ENCODE data around the gene SLC6A6.

The SLC6A6 gene

DNA sequence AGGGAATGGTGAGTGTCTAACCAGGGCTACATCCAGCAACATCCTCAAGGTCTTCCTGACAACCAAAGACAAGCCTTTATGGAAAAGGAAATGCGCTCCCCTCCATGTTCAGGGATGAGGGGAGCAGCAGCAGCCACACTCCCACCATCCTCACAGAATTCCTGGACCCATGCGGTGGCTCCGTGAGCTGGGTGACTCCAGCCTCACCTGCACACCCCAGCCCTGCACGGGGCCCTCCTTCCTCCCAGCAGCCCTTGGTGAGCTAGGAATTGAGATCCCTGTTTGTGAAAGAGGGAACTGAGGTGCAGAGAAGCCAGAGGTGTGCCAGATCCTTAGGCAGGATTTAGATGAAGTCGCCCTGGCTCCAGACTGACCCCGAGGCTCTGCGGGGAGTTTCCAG, 85.4 kb downstream of the SLC6A6 start:
- Histone ChIP-seq H3K4me3 (ENCODE audit: low read length) (no peak overlapping the region), H3K36me3 (ENCODE audit: control insufficient read depth, insufficient read depth, low read length, severe bottlenecking) (peaks cover 18% of the 10 kb centered on the region), H3K4me1 (ENCODE audit: control insufficient read depth, insufficient read depth, low read length) (peaks cover 3% of the 10 kb centered on the region), H3K27me3 (replicated peaks; ENCODE audit: control insufficient read depth, insufficient read depth, low read length) (no peaks in the 10 kb centered on the region), H3K9me3 (ENCODE audit: control insufficient read depth, low read length) (no peaks in the 10 kb centered on the region), H3K9ac (ENCODE audit: low read length) (no peak overlapping the region)
- no peak for DNase-seq (ENCODE audit: low read depth)

- peaks cover 3% of the 10 kb centered on the region for H3K4me1 ChIP-seq (ENCODE audit: control insufficient read depth, insufficient read depth, low read length)
- H3K36me3 ChIP-seq (ENCODE audit: control insufficient read depth, insufficient read depth, low read length, severe bottlenecking) = peaks cover 18% of the 10 kb centered on the region
- peak; percentile 10 for DNase-seq (ENCODE audit: low read depth)
- no peaks in the 10 kb centered on the region for H3K27me3 ChIP-seq (replicated peaks; ENCODE audit: control insufficient read depth, insufficient read depth, low read length)
- no peaks in the 10 kb centered on the region for H3K9me3 ChIP-seq (ENCODE audit: control insufficient read depth, low read length)
- no peak overlapping the region for H3K4me3 ChIP-seq (ENCODE audit: low read length)
- no peak overlapping the region for H3K9ac ChIP-seq (ENCODE audit: low read length)
Observed at GRCh38 chr3:14488286-14489041, 86.1 kb downstream of the SLC6A6 start.

GRCh38 chr3:14489641-14490040, 87.2 kb downstream of the SLC6A6 start:
- Histone ChIP-seq H3K4me1 (ENCODE audit: control insufficient read depth, insufficient read depth, low read length) (peaks cover 3% of the 10 kb centered on the region), H3K27me3 (replicated peaks; ENCODE audit: control insufficient read depth, insufficient read depth, low read length) (no peaks in the 10 kb centered on the region), H3K36me3 (ENCODE audit: control insufficient read depth, insufficient read depth, low read length, severe bottlenecking) (peaks cover 14% of the 10 kb centered on the region), H3K9ac (ENCODE audit: low read length) (no peak overlapping the region), H3K9me3 (ENCODE audit: control insufficient read depth, low read length) (no peaks in the 10 kb centered on the region), H3K4me3 (ENCODE audit: low read length) (no peak overlapping the region)
- no peak for DNase-seq (ENCODE audit: low read depth)

- DNase-seq (ENCODE audit: low read depth) = no peak
- no peaks in the 10 kb centered on the region for H3K27me3 ChIP-seq (replicated peaks; ENCODE audit: control insufficient read depth, insufficient read depth, low read length)
Observed at GRCh38 chr3:14490255-14490654, 87.8 kb downstream of the SLC6A6 start.

GRCh38 chr3:14490831-14491230, 88.4 kb downstream of the SLC6A6 start:
- H3K4me1 ChIP-seq (ENCODE audit: control insufficient read depth, insufficient read depth, low read length) = peaks cover 3% of the 10 kb centered on the region
- peaks cover 4% of the 10 kb centered on the region for H3K36me3 ChIP-seq (ENCODE audit: control insufficient read depth, insufficient read depth, low read length, severe bottlenecking)

More at GRCh38 chr3:14490255-14490654, 87.8 kb downstream of the SLC6A6 start:
- Histone ChIP-seq H3K9ac (ENCODE audit: low read length) (no peak overlapping the region), H3K4me3 (ENCODE audit: low read length) (no peak overlapping the region), H3K4me1 (ENCODE audit: control insufficient read depth, insufficient read depth, low read length) (peaks cover 3% of the 10 kb centered on the region), H3K36me3 (ENCODE audit: control insufficient read depth, insufficient read depth, low read length, severe bottlenecking) (peaks cover 10% of the 10 kb centered on the region), H3K9me3 (ENCODE audit: control insufficient read depth, low read length) (no peaks in the 10 kb centered on the region)

DNA sequence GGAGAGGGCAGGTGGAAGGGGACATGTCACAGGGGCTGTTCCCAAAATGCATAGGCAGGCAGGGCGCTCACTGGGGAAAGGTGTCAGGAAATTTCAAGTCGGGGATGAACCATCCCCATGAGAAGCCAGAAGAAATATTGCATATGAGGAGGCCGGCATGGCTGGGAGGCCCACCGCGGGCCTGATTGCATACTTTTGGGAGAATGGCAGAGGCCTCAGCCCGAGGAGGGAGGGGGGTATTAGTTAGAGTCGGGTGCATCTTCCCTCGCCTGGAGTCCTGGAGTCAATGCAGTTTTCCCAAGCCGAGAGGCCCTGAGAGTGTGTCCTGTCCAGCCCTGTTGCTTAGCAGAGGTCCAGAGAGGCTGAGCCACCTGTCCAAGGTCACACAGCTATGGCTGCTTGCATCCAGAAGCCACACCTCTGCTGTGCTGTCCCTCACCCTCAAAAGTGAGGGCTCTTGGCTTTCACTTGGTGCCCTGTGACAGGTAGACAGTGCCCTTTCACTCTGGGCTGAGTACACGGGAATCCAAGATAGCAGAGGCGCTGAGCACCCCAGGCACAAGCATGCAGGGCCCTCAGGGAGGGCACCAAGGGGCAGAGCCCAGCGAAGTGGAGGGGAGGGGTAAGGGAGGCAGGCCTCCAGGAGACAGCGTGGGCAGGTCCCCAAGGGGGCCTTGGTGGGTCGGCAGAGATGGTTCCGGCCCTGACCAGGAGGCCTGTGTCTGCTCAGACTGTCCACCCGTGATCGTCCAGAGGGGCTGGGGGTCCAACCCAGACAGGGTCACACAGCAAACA, 89.2 kb downstream of the SLC6A6 start:
- no peak overlapping the region for H3K4me3 ChIP-seq (ENCODE audit: low read length)
- no peaks in the 10 kb centered on the region for H3K9me3 ChIP-seq (ENCODE audit: control insufficient read depth, low read length)
- H3K4me1 ChIP-seq (ENCODE audit: control insufficient read depth, insufficient read depth, low read length) = peaks cover 3% of the 10 kb centered on the region
- no peaks in the 10 kb centered on the region for H3K27me3 ChIP-seq (replicated peaks; ENCODE audit: control insufficient read depth, insufficient read depth, low read length)
- DNase-seq (ENCODE audit: low read depth) = no peak
- H3K36me3 ChIP-seq (ENCODE audit: control insufficient read depth, insufficient read depth, low read length, severe bottlenecking) = peaks cover 4% of the 10 kb centered on the region
- H3K9ac ChIP-seq (ENCODE audit: low read length) = no peak overlapping the region

More at GRCh38 chr3:14490831-14491230, 88.4 kb downstream of the SLC6A6 start:
- Histone ChIP-seq H3K4me3 (ENCODE audit: low read length) (no peak overlapping the region), H3K27me3 (replicated peaks; ENCODE audit: control insufficient read depth, insufficient read depth, low read length) (no peaks in the 10 kb centered on the region), H3K9ac (ENCODE audit: low read length) (no peak overlapping the region), H3K9me3 (ENCODE audit: control insufficient read depth, low read length) (no peaks in the 10 kb centered on the region)
- DNase-seq (ENCODE audit: low read depth) = no peak

DNA sequence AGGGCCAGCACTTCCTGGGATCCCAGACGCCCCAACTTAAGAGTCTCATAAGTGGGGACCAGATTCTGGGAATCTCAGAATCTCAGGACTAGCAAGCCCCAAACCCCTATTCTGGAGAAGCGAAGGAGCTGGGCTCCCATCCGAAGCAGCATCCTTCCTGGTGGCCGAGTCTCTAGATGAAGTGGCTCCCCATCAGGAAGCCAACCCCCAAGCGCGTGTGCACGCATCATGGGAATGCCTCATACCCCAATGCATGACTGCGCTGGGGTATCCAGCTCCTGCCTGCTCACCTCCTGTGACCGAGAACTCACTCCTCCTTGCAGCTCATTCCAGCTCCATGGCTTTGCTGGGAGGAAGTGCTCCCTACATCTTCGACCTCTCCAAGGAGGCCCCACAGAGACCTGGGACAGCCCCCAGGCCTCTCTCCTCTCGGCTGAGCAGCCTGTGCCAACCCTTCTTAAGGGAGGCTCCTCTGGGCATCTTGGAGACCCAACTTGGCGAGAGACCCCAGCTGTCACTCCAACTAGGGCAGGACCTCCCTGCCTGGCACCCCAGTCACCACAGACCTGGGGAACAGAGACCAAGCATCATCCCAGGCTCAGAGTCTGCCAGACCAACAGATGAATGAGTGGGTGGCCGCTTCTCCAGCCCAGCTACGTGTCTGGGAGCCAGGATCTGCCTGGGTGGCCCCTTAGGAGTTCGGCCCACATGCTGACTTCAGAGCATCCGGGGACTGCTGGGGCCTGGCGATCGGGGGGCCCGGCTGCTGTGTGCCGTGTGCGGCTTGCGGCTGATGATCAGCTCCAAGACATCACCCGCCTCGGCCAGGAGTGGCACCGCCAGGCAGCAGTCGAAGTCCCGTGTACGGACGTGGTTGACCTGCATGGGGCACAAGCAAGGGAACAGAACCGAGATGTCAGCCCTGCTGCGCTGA, 90.8 kb downstream of the SLC6A6 start:
- Histone ChIP-seq H3K4me3 (ENCODE audit: low read length) (no peak overlapping the region), H3K9me3 (ENCODE audit: control insufficient read depth, low read length) (no peaks in the 10 kb centered on the region), H3K4me1 (ENCODE audit: control insufficient read depth, insufficient read depth, low read length) (peaks cover 3% of the 10 kb centered on the region), H3K27me3 (replicated peaks; ENCODE audit: control insufficient read depth, insufficient read depth, low read length) (peaks cover 7% of the 10 kb centered on the region), H3K9ac (ENCODE audit: low read length) (no peak overlapping the region), H3K36me3 (ENCODE audit: control insufficient read depth, insufficient read depth, low read length, severe bottlenecking) (peaks cover 4% of the 10 kb centered on the region)
- DNase-seq (ENCODE audit: low read depth) = no peak

DNA sequence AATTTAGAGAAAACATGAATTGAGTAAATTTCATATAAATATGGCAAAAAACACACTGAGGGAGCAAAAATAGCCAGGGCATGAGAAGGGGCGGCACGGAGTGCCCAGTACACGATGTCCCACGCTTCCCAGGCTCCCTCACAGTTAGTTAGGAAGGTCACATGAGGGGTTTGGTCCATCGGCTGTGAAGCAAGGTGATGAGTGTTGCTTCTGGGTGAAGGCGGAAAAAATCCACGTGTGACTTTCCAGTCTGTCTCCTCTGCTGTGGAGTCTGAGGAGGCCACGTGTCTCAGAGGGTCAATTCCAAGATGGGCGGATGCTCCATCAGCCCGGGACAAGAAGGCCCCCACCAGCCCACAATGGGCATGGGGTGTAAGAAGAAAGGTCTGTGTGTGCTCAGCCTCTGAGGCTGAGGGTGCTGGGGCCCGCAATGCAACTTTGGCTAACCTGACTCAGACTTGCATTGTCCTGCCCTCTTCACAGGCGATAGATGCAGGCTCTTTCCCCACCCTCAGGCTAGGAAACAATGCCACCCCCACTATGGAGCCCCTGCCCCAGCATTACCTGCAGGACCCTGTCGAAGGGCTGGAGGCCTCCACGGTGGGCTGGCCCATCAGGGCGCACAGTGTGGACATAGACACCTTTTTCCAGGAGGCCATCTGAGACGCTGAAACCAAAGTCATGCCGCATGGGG, 92.0 kb downstream of the SLC6A6 start:
- H3K9ac ChIP-seq (ENCODE audit: low read length) = no peak overlapping the region
- peaks cover 9% of the 10 kb centered on the region for H3K27me3 ChIP-seq (replicated peaks; ENCODE audit: control insufficient read depth, insufficient read depth, low read length)
- H3K36me3 ChIP-seq (ENCODE audit: control insufficient read depth, insufficient read depth, low read length, severe bottlenecking) = peaks cover 2% of the 10 kb centered on the region
- H3K4me3 ChIP-seq (ENCODE audit: low read length) = no peak overlapping the region
- no peaks in the 10 kb centered on the region for H3K4me1 ChIP-seq (ENCODE audit: control insufficient read depth, insufficient read depth, low read length)
- no peak for DNase-seq (ENCODE audit: low read depth)
- H3K9me3 ChIP-seq (ENCODE audit: control insufficient read depth, low read length) = no peaks in the 10 kb centered on the region

GRCh38 chr3:14494973-14495300, 92.5 kb downstream of the SLC6A6 start:
- peaks cover 9% of the 10 kb centered on the region for H3K27me3 ChIP-seq (replicated peaks; ENCODE audit: control insufficient read depth, insufficient read depth, low read length)
- no peaks in the 10 kb centered on the region for H3K4me1 ChIP-seq (ENCODE audit: control insufficient read depth, insufficient read depth, low read length)
- H3K4me3 ChIP-seq (ENCODE audit: low read length) = no peak overlapping the region
- H3K9ac ChIP-seq (ENCODE audit: low read length) = no peak overlapping the region
- DNase-seq (ENCODE audit: low read depth) = no peak
- peaks cover 1% of the 10 kb centered on the region for H3K9me3 ChIP-seq (ENCODE audit: control insufficient read depth, low read length)
- no peaks in the 10 kb centered on the region for H3K36me3 ChIP-seq (ENCODE audit: control insufficient read depth, insufficient read depth, low read length, severe bottlenecking)

- H3K4me3 ChIP-seq (ENCODE audit: low read length) = no peak overlapping the region
- no peaks in the 10 kb centered on the region for H3K4me1 ChIP-seq (ENCODE audit: control insufficient read depth, insufficient read depth, low read length)
- H3K27me3 ChIP-seq (replicated peaks; ENCODE audit: control insufficient read depth, insufficient read depth, low read length) = peaks cover 9% of the 10 kb centered on the region
- no peak for DNase-seq (ENCODE audit: low read depth)
- no peak overlapping the region for H3K9ac ChIP-seq (ENCODE audit: low read length)
- peaks cover 15% of the 10 kb centered on the region for H3K9me3 ChIP-seq (ENCODE audit: control insufficient read depth, low read length)
- no peaks in the 10 kb centered on the region for H3K36me3 ChIP-seq (ENCODE audit: control insufficient read depth, insufficient read depth, low read length, severe bottlenecking)
Observed at GRCh38 chr3:14496351-14496750, 93.9 kb downstream of the SLC6A6 start.
